ENCODE data around the gene RAB3A. TPM values are rescaled to one million over a fixed set of nuclear protein-coding genes. Genes with fewer than 3 reads are reported as not detected.

RAB3A gene
- total RNA-seq, 3 donors from 2014 or later (not counting 1 experiment from before 2014, with no cell fraction given) = 5.2 to 7.8 (median 7.6) TPM

GRCh38 chr19:18167011-18167410, 36.8 kb downstream of the RAB3A start:
- Histone ChIP-seq H3K4me3 (ENCODE audit: low read length) (no peak overlapping the region), H3K27me3 (ENCODE audit: control insufficient read depth, insufficient read depth, low read length) (no peaks in the 10 kb centered on the region), H3K4me1 (ENCODE audit: control insufficient read depth, insufficient read depth, low read length) (peaks cover 39% of the 10 kb centered on the region), H3K27ac (ENCODE audit: low read length) (no peak overlapping the region), H3K36me3 (ENCODE audit: control insufficient read depth, insufficient read depth, low read length) (peaks cover 23% of the 10 kb centered on the region), H3K9me3 (ENCODE audit: control insufficient read depth, insufficient read depth, low read length) (no peaks in the 10 kb centered on the region)
- TF ChIP-seq, protein P1, sequence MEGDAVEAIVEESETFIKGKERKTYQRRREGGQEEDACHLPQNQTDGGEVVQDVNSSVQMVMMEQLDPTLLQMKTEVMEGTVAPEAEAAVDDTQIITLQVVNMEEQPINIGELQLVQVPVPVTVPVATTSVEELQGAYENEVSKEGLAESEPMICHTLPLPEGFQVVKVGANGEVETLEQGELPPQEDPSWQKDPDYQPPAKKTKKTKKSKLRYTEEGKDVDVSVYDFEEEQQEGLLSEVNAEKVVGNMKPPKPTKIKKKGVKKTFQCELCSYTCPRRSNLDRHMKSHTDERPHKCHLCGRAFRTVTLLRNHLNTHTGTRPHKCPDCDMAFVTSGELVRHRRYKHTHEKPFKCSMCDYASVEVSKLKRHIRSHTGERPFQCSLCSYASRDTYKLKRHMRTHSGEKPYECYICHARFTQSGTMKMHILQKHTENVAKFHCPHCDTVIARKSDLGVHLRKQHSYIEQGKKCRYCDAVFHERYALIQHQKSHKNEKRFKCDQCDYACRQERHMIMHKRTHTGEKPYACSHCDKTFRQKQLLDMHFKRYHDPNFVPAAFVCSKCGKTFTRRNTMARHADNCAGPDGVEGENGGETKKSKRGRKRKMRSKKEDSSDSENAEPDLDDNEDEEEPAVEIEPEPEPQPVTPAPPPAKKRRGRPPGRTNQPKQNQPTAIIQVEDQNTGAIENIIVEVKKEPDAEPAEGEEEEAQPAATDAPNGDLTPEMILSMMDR (IDR thresholded peaks at IDR 0.05) = no peak
- Mint-ChIP-seq H3K4me1 (peaks cover 0 to 17% of the 10 kb centered on the region in 2 donors), H3K9me3 (no peaks in the 10 kb centered on the region), H3K4me3 (no peak overlapping the region), H3K27ac (no peak overlapping the region), H3K27me3 (ENCODE audit: low read depth in 2 of 2) (no peaks in the 10 kb centered on the region), H3K36me3 (peaks cover 9% of the 10 kb centered on the region)
- DNase-seq (no peak), ATAC-seq (no peak)
- WGBS (ENCODE audit: insufficient coverage) = 98% methylated on average over 21 of the region's 21 CpGs
- intact Hi-C loops (cut with micrococcal nuclease) = no loop called here

DNA sequence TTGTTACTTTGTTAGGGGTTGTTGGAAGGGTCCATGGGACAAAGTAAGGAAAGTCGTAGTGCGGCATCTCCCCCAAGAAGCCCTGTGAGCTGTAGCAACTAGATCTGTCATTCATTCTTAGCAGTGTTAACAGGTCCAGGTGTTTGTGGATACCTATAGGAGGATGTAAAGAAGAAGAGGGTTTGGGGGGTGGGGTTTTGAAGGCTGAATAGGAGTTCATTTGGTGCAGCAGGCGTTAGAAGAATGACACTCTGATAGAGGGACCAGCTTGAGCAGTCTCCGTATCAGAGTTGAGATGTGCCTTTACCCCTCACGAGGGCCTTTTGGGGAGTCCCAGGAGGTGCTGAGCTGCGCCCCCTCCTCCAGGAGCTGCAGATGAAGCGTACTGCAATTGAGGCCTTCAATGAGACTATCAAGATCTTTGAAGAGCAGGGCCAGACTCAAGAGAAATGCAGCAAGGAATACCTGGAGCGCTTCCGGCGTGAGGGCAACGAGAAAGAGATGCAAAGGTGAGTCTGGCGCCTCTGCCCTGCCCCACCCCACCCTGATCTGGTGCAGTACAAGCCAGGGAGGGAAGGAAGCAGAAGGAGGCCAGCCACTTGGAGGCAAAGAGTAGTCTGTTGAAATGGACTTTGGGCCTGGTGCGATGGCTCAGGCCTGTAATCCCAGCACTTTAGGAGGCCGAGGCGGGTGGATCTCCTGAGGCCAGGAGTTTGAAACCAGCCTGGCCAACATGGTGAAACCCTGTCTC, 37.9 kb downstream of the RAB3A start:
- Mint-ChIP-seq H3K4me1 (peaks cover 0 to 15% of the 10 kb centered on the region in 2 donors), H3K36me3 (peaks cover 9% of the 10 kb centered on the region), H3K27me3 (ENCODE audit: low read depth in 2 of 2) (no peaks in the 10 kb centered on the region), H3K27ac (no peak overlapping the region), H3K4me3 (no peak overlapping the region), H3K9me3 (no peaks in the 10 kb centered on the region)
- TF ChIP-seq, protein P1 (IDR thresholded peaks at IDR 0.05) = no peak
- intact Hi-C loops (cut with micrococcal nuclease) = no loop called here
- Histone ChIP-seq H3K36me3 (ENCODE audit: control insufficient read depth, insufficient read depth, low read length) (peaks cover 23% of the 10 kb centered on the region), H3K27ac (ENCODE audit: low read length) (no peak overlapping the region), H3K4me3 (ENCODE audit: low read length) (no peak overlapping the region), H3K4me1 (ENCODE audit: control insufficient read depth, insufficient read depth, low read length) (peaks cover 36% of the 10 kb centered on the region), H3K9me3 (ENCODE audit: control insufficient read depth, insufficient read depth, low read length) (no peaks in the 10 kb centered on the region), H3K27me3 (ENCODE audit: control insufficient read depth, insufficient read depth, low read length) (no peaks in the 10 kb centered on the region)
- 99% methylated on average over 15 of the region's 15 CpGs for WGBS (ENCODE audit: insufficient coverage)
- DNase-seq = no peak
- ATAC-seq = no peak

DNA sequence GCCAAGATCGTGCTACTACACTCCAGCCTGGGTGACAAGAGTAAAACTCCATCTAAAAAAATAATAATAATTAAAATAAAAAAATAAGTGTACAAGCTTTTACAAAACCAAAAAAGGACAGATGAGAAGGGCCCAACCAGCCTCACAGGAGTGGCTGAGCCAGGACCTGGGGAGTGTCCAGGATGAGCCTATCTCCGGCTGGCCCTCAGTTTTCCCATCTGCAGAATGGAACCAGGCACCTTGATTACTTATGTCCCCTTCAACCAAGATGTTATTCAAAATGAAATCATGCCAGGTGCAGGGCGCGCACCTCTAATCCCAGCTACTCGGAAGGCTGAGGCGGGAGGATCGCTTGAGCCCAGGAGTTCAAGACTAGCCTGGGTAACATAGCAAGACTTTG, 39.8 kb downstream of the RAB3A start:
- no peak overlapping the region for H3K27ac Mint-ChIP-seq
- intact Hi-C loops (cut with micrococcal nuclease) = loop anchor here (5.0 kb wide), 1 partner anchor 88 kb away; no protein-coding TSS in a partner anchor
- DNase-seq (no peak), ATAC-seq (no peak)
- H3K36me3 Mint-ChIP-seq = peaks cover 9% of the 10 kb centered on the region
- Histone ChIP-seq H3K9me3 (ENCODE audit: control insufficient read depth, insufficient read depth, low read length) (no peaks in the 10 kb centered on the region), H3K4me1 (ENCODE audit: control insufficient read depth, insufficient read depth, low read length) (peaks cover 30% of the 10 kb centered on the region), H3K36me3 (ENCODE audit: control insufficient read depth, insufficient read depth, low read length) (peaks cover 23% of the 10 kb centered on the region), H3K27ac (ENCODE audit: low read length) (no peak overlapping the region), H3K27me3 (ENCODE audit: control insufficient read depth, insufficient read depth, low read length) (no peaks in the 10 kb centered on the region), H3K4me3 (ENCODE audit: low read length) (no peak overlapping the region)
- H3K9me3 Mint-ChIP-seq = no peaks in the 10 kb centered on the region
- H3K4me1 Mint-ChIP-seq = peaks cover 0 to 15% of the 10 kb centered on the region in 2 donors
- over 99% methylated on average over 7 of the region's 7 CpGs for WGBS (ENCODE audit: insufficient coverage)
- no peaks in the 10 kb centered on the region for H3K27me3 Mint-ChIP-seq (ENCODE audit: low read depth in 2 of 2)
- TF ChIP-seq, protein P1 (IDR thresholded peaks at IDR 0.05) = no peak
- no peak overlapping the region for H3K4me3 Mint-ChIP-seq
